ENCODE results near the gene BCL6.

GRCh38 chr3:187753516-187753915 is 8.2 kb upstream of the BCL6 start:
- TF ChIP-seq, protein P1, sequence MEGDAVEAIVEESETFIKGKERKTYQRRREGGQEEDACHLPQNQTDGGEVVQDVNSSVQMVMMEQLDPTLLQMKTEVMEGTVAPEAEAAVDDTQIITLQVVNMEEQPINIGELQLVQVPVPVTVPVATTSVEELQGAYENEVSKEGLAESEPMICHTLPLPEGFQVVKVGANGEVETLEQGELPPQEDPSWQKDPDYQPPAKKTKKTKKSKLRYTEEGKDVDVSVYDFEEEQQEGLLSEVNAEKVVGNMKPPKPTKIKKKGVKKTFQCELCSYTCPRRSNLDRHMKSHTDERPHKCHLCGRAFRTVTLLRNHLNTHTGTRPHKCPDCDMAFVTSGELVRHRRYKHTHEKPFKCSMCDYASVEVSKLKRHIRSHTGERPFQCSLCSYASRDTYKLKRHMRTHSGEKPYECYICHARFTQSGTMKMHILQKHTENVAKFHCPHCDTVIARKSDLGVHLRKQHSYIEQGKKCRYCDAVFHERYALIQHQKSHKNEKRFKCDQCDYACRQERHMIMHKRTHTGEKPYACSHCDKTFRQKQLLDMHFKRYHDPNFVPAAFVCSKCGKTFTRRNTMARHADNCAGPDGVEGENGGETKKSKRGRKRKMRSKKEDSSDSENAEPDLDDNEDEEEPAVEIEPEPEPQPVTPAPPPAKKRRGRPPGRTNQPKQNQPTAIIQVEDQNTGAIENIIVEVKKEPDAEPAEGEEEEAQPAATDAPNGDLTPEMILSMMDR (conservative IDR thresholded peaks at IDR 0.05 in 1 of 2, IDR thresholded peaks at IDR 0.05 in 1 of 2; ENCODE audit: extremely low read depth in 1 of 2, insufficient read depth in 1 of 2, low read depth in 1 of 2, low read length in 2 of 2) = no peak
- TF ChIP-seq EZH2 (IDR thresholded peaks at IDR 0.05; ENCODE audit: borderline replicate concordance, low read length) = no peak
